ENCODE results near the gene USP48. TPM values are rescaled to one million over a fixed set of nuclear protein-coding genes. Genes with fewer than 3 reads are reported as not detected.

The USP48 gene
- total RNA-seq, 1 donor from 2014 or later, result 54.5 TPM

DNA sequence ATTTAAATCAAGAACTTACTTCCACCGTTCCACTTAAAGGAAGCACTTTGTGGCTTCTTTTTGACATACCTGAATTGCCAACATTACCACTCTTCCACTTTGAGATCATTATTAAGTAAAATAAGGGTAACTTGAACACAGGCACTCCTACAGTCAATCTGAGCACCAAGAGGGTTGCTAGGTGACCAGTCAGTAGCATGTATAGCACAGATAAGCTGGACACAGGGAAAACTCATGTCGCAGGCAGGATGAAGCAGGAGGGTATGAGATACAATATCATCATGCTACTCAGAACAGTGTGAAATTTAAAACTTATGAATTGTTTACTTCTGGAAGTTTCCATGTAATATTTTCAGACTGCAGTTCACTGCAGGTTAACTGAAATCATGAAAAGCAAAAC is 66.8 kb downstream of the USP48 start:
- TF ChIP-seq CTCF (IDR thresholded peaks at IDR 0.05), result no peak
- H3K36me3 Mint-ChIP-seq (ENCODE audit: low read depth), result peaks cover 33% of the 10 kb centered on the region
- H3K27me3 Mint-ChIP-seq (ENCODE audit: low read depth), result no peaks in the 10 kb centered on the region
- no peak overlapping the region for H3K4me3 Mint-ChIP-seq (ENCODE audit: unreplicated experiment)
- H3K9me3 Mint-ChIP-seq (ENCODE audit: low read depth), result no peaks in the 10 kb centered on the region
- no peak overlapping the region for H3K27ac Mint-ChIP-seq (ENCODE audit: unreplicated experiment)
- no peaks in the 10 kb centered on the region for H3K4me1 Mint-ChIP-seq (ENCODE audit: low read depth)
- DNase-seq (ENCODE audit: low spot score), result no peak

GRCh38 chr1:21707891-21708290 is 75.1 kb downstream of the USP48 start:
- no peaks in the 10 kb centered on the region for H3K9me3 Mint-ChIP-seq (ENCODE audit: low read depth)
- no peak for DNase-seq (ENCODE audit: low spot score)
- peaks cover 44% of the 10 kb centered on the region for H3K4me1 Mint-ChIP-seq (ENCODE audit: low read depth)
- H3K4me3 Mint-ChIP-seq (ENCODE audit: unreplicated experiment), result no peak overlapping the region
- H3K27ac Mint-ChIP-seq (ENCODE audit: unreplicated experiment), result no peak overlapping the region
- no peaks in the 10 kb centered on the region for H3K27me3 Mint-ChIP-seq (ENCODE audit: low read depth)
- no peak for TF ChIP-seq CTCF (IDR thresholded peaks at IDR 0.05)
- H3K36me3 Mint-ChIP-seq (ENCODE audit: low read depth), result peaks cover 12% of the 10 kb centered on the region

DNA sequence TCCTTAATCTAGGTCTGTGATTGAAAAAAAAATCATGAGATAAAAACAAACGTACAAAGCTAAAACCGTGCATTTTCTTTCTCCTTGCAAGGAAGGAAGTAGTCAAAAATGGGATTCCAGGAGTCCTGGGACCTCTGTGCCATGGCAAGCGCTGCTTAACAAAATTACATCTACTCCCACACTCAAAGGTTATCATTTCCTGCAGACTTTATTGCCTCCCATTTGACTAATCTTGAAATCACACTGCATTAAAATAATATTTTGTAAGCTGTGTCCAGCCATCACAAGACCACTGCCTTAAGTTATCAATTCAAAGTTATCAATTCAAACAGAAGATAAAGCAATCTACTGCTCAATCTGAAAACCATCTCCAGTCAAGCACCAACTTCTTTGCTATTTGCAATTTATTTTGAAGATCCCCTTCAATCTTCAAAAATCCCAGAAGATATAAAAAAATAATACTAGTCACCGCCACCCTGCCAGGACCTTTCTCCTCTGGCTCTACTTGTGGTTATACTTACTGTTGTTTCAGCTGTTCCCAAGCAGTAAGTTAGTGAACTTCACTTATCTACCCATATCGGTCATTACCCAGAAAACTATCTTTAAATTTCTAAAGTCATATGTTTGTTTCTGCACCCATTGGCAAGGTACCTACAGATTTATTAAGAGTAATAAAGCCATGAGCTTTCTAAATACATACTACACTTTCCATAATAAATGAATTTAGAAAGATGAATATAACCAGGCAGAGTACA is 75.7 kb downstream of the USP48 start:
- Mint-ChIP-seq H3K4me3 (ENCODE audit: unreplicated experiment) (no peak overlapping the region), H3K9me3 (ENCODE audit: low read depth) (no peaks in the 10 kb centered on the region), H3K27ac (ENCODE audit: unreplicated experiment) (peak overlapping the region; percentile 39), H3K27me3 (ENCODE audit: low read depth) (no peaks in the 10 kb centered on the region), H3K4me1 (ENCODE audit: low read depth) (peaks cover 44% of the 10 kb centered on the region), H3K36me3 (ENCODE audit: low read depth) (peaks cover 12% of the 10 kb centered on the region)
- no peak for TF ChIP-seq CTCF (IDR thresholded peaks at IDR 0.05)
- DNase-seq (ENCODE audit: low spot score), result no peak

DNA sequence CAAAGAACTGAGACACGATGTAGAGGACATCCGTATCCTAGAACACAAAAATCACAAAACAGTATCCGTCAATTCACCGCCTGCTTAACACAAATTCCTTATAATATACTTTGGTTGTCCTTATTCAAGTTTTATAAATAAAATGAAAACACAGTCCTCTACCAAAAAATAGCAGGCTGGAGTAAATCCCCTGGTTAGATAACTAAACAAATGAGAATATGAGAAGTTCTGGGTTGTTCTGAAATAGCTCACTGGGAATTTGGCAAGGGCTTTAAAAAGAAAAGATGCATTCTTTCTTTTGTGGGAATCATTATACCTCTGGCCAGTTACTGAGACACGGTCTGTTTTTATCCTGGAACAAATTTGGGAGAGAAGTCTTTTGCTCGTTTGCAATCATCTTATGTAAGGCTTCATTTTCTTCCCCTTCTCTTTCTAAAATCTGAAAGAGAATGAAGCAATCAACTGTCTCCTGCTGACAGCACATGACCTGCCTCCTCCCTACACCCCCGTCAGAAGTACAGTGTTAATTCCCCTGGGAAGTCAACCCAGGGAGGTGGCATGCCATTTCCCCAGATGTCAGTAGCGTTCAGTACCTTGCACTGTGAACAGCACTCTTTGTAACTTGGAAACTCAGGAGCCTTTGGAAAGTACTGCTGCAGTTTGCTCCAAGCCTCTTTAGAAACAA is 76.7 kb downstream of the USP48 start:
- H3K4me3 Mint-ChIP-seq (ENCODE audit: unreplicated experiment), result no peak overlapping the region
- TF ChIP-seq CTCF (IDR thresholded peaks at IDR 0.05), result no peak
- peak overlapping the region; percentile 67 for H3K27ac Mint-ChIP-seq (ENCODE audit: unreplicated experiment)
- DNase-seq (ENCODE audit: low spot score), result no peak
- peaks cover 16% of the 10 kb centered on the region for H3K36me3 Mint-ChIP-seq (ENCODE audit: low read depth)
- no peaks in the 10 kb centered on the region for H3K27me3 Mint-ChIP-seq (ENCODE audit: low read depth)
- no peaks in the 10 kb centered on the region for H3K9me3 Mint-ChIP-seq (ENCODE audit: low read depth)
- H3K4me1 Mint-ChIP-seq (ENCODE audit: low read depth), result peaks cover 44% of the 10 kb centered on the region

- H3K4me3 Mint-ChIP-seq (ENCODE audit: unreplicated experiment), result no peak overlapping the region
- H3K36me3 Mint-ChIP-seq (ENCODE audit: low read depth), result peaks cover 19% of the 10 kb centered on the region
- H3K27ac Mint-ChIP-seq (ENCODE audit: unreplicated experiment), result no peak overlapping the region
- no peaks in the 10 kb centered on the region for H3K27me3 Mint-ChIP-seq (ENCODE audit: low read depth)
- DNase-seq (ENCODE audit: low spot score), result no peak
- H3K4me1 Mint-ChIP-seq (ENCODE audit: low read depth), result peaks cover 44% of the 10 kb centered on the region
- no peak for TF ChIP-seq CTCF (IDR thresholded peaks at IDR 0.05)
- H3K9me3 Mint-ChIP-seq (ENCODE audit: low read depth), result no peaks in the 10 kb centered on the region
These were observed 77.5 kb downstream of the USP48 start for GRCh38 chr1:21705303-21705980.

All from chondrocyte (in vitro differentiated cells).